Keratinocyte (primary cell): ENCODE measurements around the gene DGKA. TPM values are rescaled to one million over a fixed set of nuclear protein-coding genes. Genes with fewer than 3 reads are reported as not detected.
A peak's percentile ranks its signal among the peaks of the same experiment; 100 is the strongest.

ENCODE experiments used
- DNase-seq: peaks from one replicate; pipeline ENCODE4 v3.0.0-alpha.2; 2011; ENCODE audit warnings: low read depth, missing footprints, low spot score
- FAIRE-seq: peaks from 2 replicates; lab custom pipeline; 2011; peaks lifted over from hg19 to GRCh38; lab: Jason Lieb, UNC
- H2AFZ ChIP-seq: 2 replicates; pipeline ENCODE4 v1.6.0; 2012; ENCODE audit warnings: low read length, control low read depth, inconsistent platforms; ENCODE audit not compliant: control insufficient read depth
- H3K27ac ChIP-seq: 2 replicates; pipeline ENCODE4 v1.5.1; 2011; ENCODE audit warnings: low read length; ENCODE audit not compliant: control insufficient read depth, insufficient read depth
- H3K27me3 ChIP-seq: 3 replicates; pipeline ENCODE4 v1.6.0; 2011; ENCODE audit warnings: low read length; ENCODE audit not compliant: control insufficient read depth, insufficient read depth; ENCODE audit errors: extremely low read depth
- H3K36me3 ChIP-seq, 2 experiments: 2 replicates in 1 of 2; 3 replicates in 1 of 2; pipeline ENCODE4 v1.5.1; 2011; ENCODE audit warnings: low read length in 2 of 2, mild to moderate bottlenecking in 1 of 2; ENCODE audit not compliant: control insufficient read depth in 2 of 2, insufficient read depth in 2 of 2; ENCODE audit errors: extremely low read depth in 1 of 2
- H3K4me1 ChIP-seq: 3 replicates; pipeline ENCODE4 v1.5.1; 2011; ENCODE audit warnings: low read length; ENCODE audit not compliant: control insufficient read depth, insufficient read depth; ENCODE audit errors: extremely low read depth
- H3K4me2 ChIP-seq: 3 replicates; pipeline ENCODE4 v1.6.0; 2011; ENCODE audit warnings: low read depth, low read length; ENCODE audit not compliant: control insufficient read depth, insufficient read depth; ENCODE audit errors: extremely low read depth
- H3K4me3 ChIP-seq, 3 experiments: fragments of 200-600 bp in 1 of 3; sonication (generic) in 1 of 3; 2 replicates in 2 of 3; 3 replicates in 1 of 3; pipeline ENCODE4 v1.5.1; 2011 to 2016; ENCODE audit warnings: low read length in 3 of 3, mild to moderate bottlenecking in 3 of 3, control low read depth in 2 of 3, inconsistent platforms in 1 of 3, low read depth in 1 of 3, mixed read lengths in 1 of 3, mixed run types in 1 of 3, moderate library complexity in 1 of 3; ENCODE audit not compliant: control insufficient read depth in 2 of 3, insufficient read depth in 2 of 3; ENCODE audit errors: extremely low read depth in 1 of 3
- H3K79me2 ChIP-seq: 2 replicates; pipeline ENCODE4 v1.6.0; 2012; ENCODE audit warnings: low read length; ENCODE audit not compliant: control insufficient read depth, insufficient read depth
- H3K9ac ChIP-seq: 3 replicates; pipeline ENCODE4 v1.6.0; 2011; ENCODE audit warnings: low read length; ENCODE audit not compliant: control insufficient read depth, insufficient read depth; ENCODE audit errors: extremely low read depth
- H3K9me1 ChIP-seq: 3 replicates; pipeline ENCODE4 v1.6.0; 2011; ENCODE audit warnings: low read length; ENCODE audit not compliant: control insufficient read depth, insufficient read depth; ENCODE audit errors: extremely low read depth
- H3K9me3 ChIP-seq: 2 replicates; pipeline ENCODE4 v1.5.1; 2012; ENCODE audit warnings: low read depth, low read length; ENCODE audit not compliant: control insufficient read depth
- H4K20me1 ChIP-seq: 3 replicates; pipeline ENCODE4 v1.6.0; 2011; ENCODE audit warnings: low read length; ENCODE audit not compliant: control insufficient read depth, insufficient read depth; ENCODE audit errors: extremely low read depth
- EZH2 ChIP-seq: IDR thresholded peaks from one replicate; pipeline ENCODE4 v1.6.1; 2012; ENCODE audit warnings: inconsistent platforms, mild to moderate bottlenecking, low read length, moderate library complexity
- dilution Hi-C: fragments of 300-500 bp; cut with MboI; formaldehyde crosslinking; loops from one replicate; pipeline ENCODE4 v1.7.0; 2020; ENCODE audit warnings: low sequenced_read_pairs; ENCODE audit not compliant: extremely low pct_ligation_motif_present
- polyA plus RNA-seq, 5 experiments: library from polyadenylated mRNA; depleted of rRNA in 3 of 5; stranded (reverse) in 3 of 5; stranded (forward) in 1 of 5; unstranded in 1 of 5; fragments of >200 nt; gene quantifications; 1 replicate in 1 of 5; 2 replicates in 3 of 5; 3 replicates in 1 of 5; pipeline versions ENCODE4 v1.2.1 to v1.2.3, GENCODE V29; 2011 to 2012; ENCODE audit warnings: missing spikeins in 2 of 5, low read depth in 1 of 5, low replicate concordance in 1 of 5
- TF ChIP-seq, protein P1 (sequence below), 3 experiments: IDR thresholded peaks in 1 of 3; conservative IDR thresholded peaks in 1 of 3; optimal IDR thresholded peaks in 1 of 3; 2 replicates in 2 of 3; 3 replicates in 1 of 3; pipeline versions ENCODE3 to v1.5.1; 2011; ENCODE audit warnings: low read length in 3 of 3, mild to moderate bottlenecking in 3 of 3, moderate library complexity in 2 of 3, control low read depth in 1 of 3, inconsistent platforms in 1 of 3; ENCODE audit not compliant: insufficient read depth in 2 of 3; ENCODE audit errors: extremely low read depth in 1 of 3

DGKA gene
- polyA plus RNA-seq, 1 donor (not counting 4 experiments of a cell fraction or from before 2014, with no cell fraction given): 174 TPM

DNA sequence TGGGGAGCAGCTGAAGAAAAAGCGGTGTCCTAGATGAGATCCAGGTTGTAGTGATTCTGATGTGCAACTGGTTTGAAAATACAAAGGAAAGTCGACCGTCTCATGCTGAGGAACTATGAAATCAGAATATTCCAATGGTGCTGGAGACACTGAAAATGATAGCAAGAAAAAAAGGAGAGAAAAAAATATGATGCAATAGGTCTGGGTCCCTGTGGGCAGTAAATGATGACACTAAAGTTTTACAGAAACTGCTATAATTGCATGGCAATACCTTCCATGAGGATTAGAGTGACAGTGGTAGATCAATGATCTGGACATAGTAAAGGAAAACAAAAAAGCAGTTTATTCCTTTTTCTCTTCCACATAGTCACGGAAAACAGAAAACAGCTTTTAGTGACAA, 5.6 kb upstream of the DGKA start:
- H3K4me1 ChIP-seq: peaks cover 23% of the 10 kb centered on the region
- no peaks in the 10 kb centered on the region for H3K9me1 ChIP-seq
- no peak for DNase-seq
- no peaks in the 10 kb centered on the region for H4K20me1 ChIP-seq
- H3K27ac ChIP-seq: no peak overlapping the region
- H3K9ac ChIP-seq: no peak overlapping the region
- no peak for TF ChIP-seq EZH2
- TF ChIP-seq, protein P1, sequence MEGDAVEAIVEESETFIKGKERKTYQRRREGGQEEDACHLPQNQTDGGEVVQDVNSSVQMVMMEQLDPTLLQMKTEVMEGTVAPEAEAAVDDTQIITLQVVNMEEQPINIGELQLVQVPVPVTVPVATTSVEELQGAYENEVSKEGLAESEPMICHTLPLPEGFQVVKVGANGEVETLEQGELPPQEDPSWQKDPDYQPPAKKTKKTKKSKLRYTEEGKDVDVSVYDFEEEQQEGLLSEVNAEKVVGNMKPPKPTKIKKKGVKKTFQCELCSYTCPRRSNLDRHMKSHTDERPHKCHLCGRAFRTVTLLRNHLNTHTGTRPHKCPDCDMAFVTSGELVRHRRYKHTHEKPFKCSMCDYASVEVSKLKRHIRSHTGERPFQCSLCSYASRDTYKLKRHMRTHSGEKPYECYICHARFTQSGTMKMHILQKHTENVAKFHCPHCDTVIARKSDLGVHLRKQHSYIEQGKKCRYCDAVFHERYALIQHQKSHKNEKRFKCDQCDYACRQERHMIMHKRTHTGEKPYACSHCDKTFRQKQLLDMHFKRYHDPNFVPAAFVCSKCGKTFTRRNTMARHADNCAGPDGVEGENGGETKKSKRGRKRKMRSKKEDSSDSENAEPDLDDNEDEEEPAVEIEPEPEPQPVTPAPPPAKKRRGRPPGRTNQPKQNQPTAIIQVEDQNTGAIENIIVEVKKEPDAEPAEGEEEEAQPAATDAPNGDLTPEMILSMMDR (optimal IDR thresholded peaks at IDR 0.05 in 1 of 3, IDR thresholded peaks at IDR 0.05 in 1 of 3, conservative IDR thresholded peaks at IDR 0.05 in 1 of 3; ENCODE audit: extremely low read depth in 1 of 3, insufficient read depth in 2 of 3, low read length in 3 of 3): no peak
- no peaks in the 10 kb centered on the region for H3K27me3 ChIP-seq
- dilution Hi-C loops: no loop called here
- no peak overlapping the region for H3K4me3 ChIP-seq
- H2AFZ ChIP-seq: no peak overlapping the region
- H3K9me3 ChIP-seq: no peaks in the 10 kb centered on the region
- peaks cover 8% of the 10 kb centered on the region in 2 experiments for H3K36me3 ChIP-seq
- no peak for FAIRE-seq
- peak overlapping the region; percentile 69 for H3K4me2 ChIP-seq
- peaks cover 63% of the 10 kb centered on the region for H3K79me2 ChIP-seq

DNA sequence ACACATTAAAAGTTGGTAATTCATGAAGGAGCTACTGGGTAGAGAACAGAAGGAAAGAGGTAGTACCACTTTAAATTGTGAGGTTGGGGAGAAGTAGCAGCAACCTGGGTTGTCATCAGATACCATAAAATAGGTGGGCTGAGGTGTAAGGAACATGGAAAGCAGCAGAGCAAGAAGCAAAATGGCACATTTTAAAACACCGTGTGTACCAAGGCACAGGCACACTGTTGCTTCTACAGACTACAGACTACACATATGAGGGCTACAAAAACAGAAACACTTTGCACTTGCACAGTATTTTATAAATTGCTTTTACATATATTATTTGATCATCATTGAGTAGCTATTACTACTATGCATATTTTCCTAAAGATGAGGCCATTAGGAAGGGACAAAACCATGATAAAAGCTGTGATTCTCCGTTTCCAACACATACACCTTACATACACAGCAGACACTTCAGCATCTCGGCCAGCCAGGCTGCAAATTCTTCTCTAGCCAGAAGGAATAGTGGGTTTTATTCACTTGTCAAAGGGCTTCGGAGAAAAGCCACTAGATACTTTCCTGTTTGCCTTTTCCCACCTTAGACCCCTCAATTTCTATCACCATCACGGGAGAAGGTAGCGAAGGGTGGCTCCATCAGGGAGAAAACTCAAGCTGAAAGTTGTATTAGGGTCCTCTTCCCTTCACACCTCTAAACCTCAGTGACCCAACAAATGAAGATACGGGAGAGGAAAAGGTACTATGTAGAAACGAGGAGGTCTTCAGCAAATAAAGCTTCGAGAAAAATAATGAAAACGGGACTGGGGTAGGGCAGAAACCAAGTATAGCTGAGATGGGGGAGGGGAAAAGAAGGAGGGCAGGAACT, 4.9 kb upstream of the DGKA start:
- Histone ChIP-seq H3K9ac (peak overlapping the region; percentile 90), H3K9me1 (no peaks in the 10 kb centered on the region), H3K79me2 (peaks cover 57% of the 10 kb centered on the region), H3K4me1 (peaks cover 28% of the 10 kb centered on the region), H2AFZ (peak overlapping the region; percentile 42), H3K36me3 (peaks cover 8% of the 10 kb centered on the region in 2 experiments), H4K20me1 (no peaks in the 10 kb centered on the region), H3K4me2 (peak overlapping the region; percentile 69), H3K27me3 (no peaks in the 10 kb centered on the region), H3K4me3 (peak overlapping the region; percentile 63 to 95 (median 90)), H3K9me3 (no peaks in the 10 kb centered on the region), H3K27ac (peak overlapping the region; percentile 89)
- dilution Hi-C loops: no loop called here
- FAIRE-seq (no peak), DNase-seq (no peak)
- TF ChIP-seq, protein P1 (optimal IDR thresholded peaks at IDR 0.05 in 1 of 3, IDR thresholded peaks at IDR 0.05 in 1 of 3, conservative IDR thresholded peaks at IDR 0.05 in 1 of 3; ENCODE audit: extremely low read depth in 1 of 3, insufficient read depth in 2 of 3, low read length in 3 of 3): no peak
- TF ChIP-seq EZH2: no peak
